ENCODE measurements around the gene CFAP77. TPM values are rescaled to one million over a fixed set of nuclear protein-coding genes. Genes with fewer than 3 reads are reported as not detected.

CFAP77 gene
- total RNA-seq, 1 donor, result under 0.01 TPM

- no peak overlapping the region for H3K4me3 ChIP-seq (ENCODE audit: low read depth, low read length)
- no peak for TF ChIP-seq CTCF (IDR thresholded peaks at IDR 0.05; ENCODE audit: insufficient read depth, low read depth, low read length)
- no peak for DNase-seq (ENCODE audit: low read depth)
Measured at GRCh38 chr9:132387133-132387532, 22.9 kb upstream of the CFAP77 start.

- H3K4me3 ChIP-seq (ENCODE audit: low read depth, low read length), result no peak overlapping the region
- TF ChIP-seq CTCF (IDR thresholded peaks at IDR 0.05; ENCODE audit: insufficient read depth, low read depth, low read length), result no peak
- DNase-seq (ENCODE audit: low read depth), result no peak
Measured at GRCh38 chr9:132390966-132391365, 19.0 kb upstream of the CFAP77 start.

- DNase-seq (ENCODE audit: low read depth), result no peak
- no peak overlapping the region for H3K4me3 ChIP-seq (ENCODE audit: low read depth, low read length)
- no peak for TF ChIP-seq CTCF (IDR thresholded peaks at IDR 0.05; ENCODE audit: insufficient read depth, low read depth, low read length)
Measured at GRCh38 chr9:132391449-132391848, 18.6 kb upstream of the CFAP77 start.

GRCh38 chr9:132395560-132395959 is 14.5 kb upstream of the CFAP77 start:
- DNase-seq (ENCODE audit: low read depth), result no peak
- TF ChIP-seq CTCF (IDR thresholded peaks at IDR 0.05; ENCODE audit: insufficient read depth, low read depth, low read length), result no peak
- H3K4me3 ChIP-seq (ENCODE audit: low read depth, low read length), result no peak overlapping the region

GRCh38 chr9:132401824-132402223 is 8.2 kb upstream of the CFAP77 start:
- DNase-seq (ENCODE audit: low read depth), result no peak
- no peak for TF ChIP-seq CTCF (IDR thresholded peaks at IDR 0.05; ENCODE audit: insufficient read depth, low read depth, low read length)
- H3K4me3 ChIP-seq (ENCODE audit: low read depth, low read length), result no peak overlapping the region

GRCh38 chr9:132404228-132404881 is 5.7 kb upstream of the CFAP77 start:
- no peak overlapping the region for H3K4me3 ChIP-seq (ENCODE audit: low read depth, low read length)
- DNase-seq (ENCODE audit: low read depth), result no peak
- TF ChIP-seq CTCF (IDR thresholded peaks at IDR 0.05; ENCODE audit: insufficient read depth, low read depth, low read length), result no peak

GRCh38 chr9:132406554-132407122 is 3.4 kb upstream of the CFAP77 start, which contains the start of gene TTF1:
TTF1 (minus strand) TSS chr9:132406840; CDS start chr9:132402821, 4,019 bp downstream.
- peak within 1 kb of the TSS; percentile 81 for H3K4me3 ChIP-seq (ENCODE audit: low read depth, low read length)
- no peak for TF ChIP-seq CTCF (IDR thresholded peaks at IDR 0.05; ENCODE audit: insufficient read depth, low read depth, low read length)

More at GRCh38 chr9:132406554-132407122, 3.4 kb upstream of the CFAP77 start, which contains the start of gene TTF1:
- DNase-seq (ENCODE audit: low read depth), result peak; percentile 92

All from fibroblast of villous mesenchyme (primary cell).